Heart right ventricle (tissue), 16 donors: ENCODE data around the gene SYCE1L. TPM values are rescaled to one million over a fixed set of nuclear protein-coding genes. Genes with fewer than 3 reads are reported as not detected.

Source experiments
- ATAC-seq, 8 donors: fragments of 200-7000 bp; cut with Tn5 transposase; one replicate each; pipeline ENCODE4 v1.9.1; 2020; ENCODE audit warnings: mild to moderate bottlenecking in 8 of 8, moderate library complexity in 8 of 8, moderate number of reproducible peaks in 1 of 8
- DNase-seq, 2 donors: peaks; one replicate each; pipeline ENCODE4 v3.0.0-alpha.2; 2020
- H3K27ac ChIP-seq, 10 donors: fragments of 200-600 bp; sonication (generic) in 2 of 10; one replicate each; pipeline versions ENCODE4 v1.5.0 to v1.8.0; 2020 to 2022; ENCODE audit warnings: mild to moderate bottlenecking in 3 of 10
- H3K27me3 ChIP-seq, 7 donors: fragments of 200-600 bp; one replicate each; pipeline ENCODE4 v1.8.0; 2021 to 2022; ENCODE audit warnings: mild to moderate bottlenecking in 2 of 7
- H3K36me3 ChIP-seq, 9 donors: fragments of 200-600 bp; sonication (generic) in 1 of 9; one replicate each; pipeline versions ENCODE4 v1.5.0 to v1.8.0; 2020 to 2022; ENCODE audit warnings: mild to moderate bottlenecking in 2 of 9
- H3K4me1 ChIP-seq, 9 donors: fragments of 200-600 bp; sonication (generic) in 1 of 9; one replicate each; pipeline versions ENCODE4 v1.5.0 to v1.8.0; 2020 to 2022; ENCODE audit warnings: mild to moderate bottlenecking in 4 of 9
- H3K4me3 ChIP-seq, 10 donors: fragments of 200-600 bp; sonication (generic) in 2 of 10; one replicate each; pipeline versions ENCODE4 v1.5.0 to v1.8.0; 2020 to 2022; ENCODE audit warnings: mild to moderate bottlenecking in 7 of 10, moderate library complexity in 2 of 10
- H3K9me3 ChIP-seq, 11 donors: fragments of 200-600 bp in 10 of 11; sonication (generic) in 2 of 11; one replicate each; pipeline versions ENCODE4 v1.5.0 to v1.8.0; 2013 to 2022; ENCODE audit warnings: mild to moderate bottlenecking in 2 of 11, control low read depth in 1 of 11, moderate library complexity in 1 of 11
- WGBS, 2 donors: extraction: QIAGEN DNeasy Blood & Tissue Kit; methylation state at CpG; one replicate each; pipeline ENCODE4 v1.1.7; 2013; ENCODE audit warnings: inconsistent platforms in 1 of 2; 5-methylcytosine and 5-hydroxymethylcytosine counted together
- intact Hi-C, 10 donors: fragments of 100-400 bp; cut with DNase I; formaldehyde crosslinking; loops; one replicate each; pipeline versions ENCODE4 v1.11.1 to v1.14.2; 2022
- polyA plus RNA-seq, 2 donors: library from polyadenylated mRNA; stranded (reverse); fragments of 200-250 nt; gene quantifications; one replicate each; pipeline ENCODE4 v1.2.3, GENCODE V29; 2013
- total RNA-seq, 10 donors: library from RNA; stranded (reverse); fragmentation: NEBNext Ultra II Directional in 3 of 10; extraction: Animal tissue kit (Norgen Biotek cat#: 25700) in 3 of 10; gene quantifications; one replicate each; pipeline versions ENCODE4 v1.2.1 to v1.2.4, GENCODE V29; 2021 to 2023
- TF ChIP-seq, protein P1 (sequence below), 9 donors: fragments of 200-600 bp; sonication (generic) in 2 of 9; IDR thresholded peaks; one replicate each; pipeline versions ENCODE4 v1.5.0 to v1.8.0; 2021 to 2022; ENCODE audit warnings: antibody characterized with exemption in 9 of 9, mild to moderate bottlenecking in 5 of 9, moderate library complexity in 1 of 9
- donor health status: Arrhythmogenic right ventricular cardiomyopathy.
- donor health status: ischemic (EF 13 %, LVEDD 7.1; RV severe dilation, severe dysfunction).
- donor health status: healthy with polysubstance abuse.
- donor health status: DM: no; HTN: yes; CAD: no.
- donor health status: DM: no; HTN: no; CAD: no.
- donor health status: ischemic (EF 25% LVEDD 6.9; RV normal size, moderate dysfunction).
- donor health status: ischemic (EF 25% LVEDD 5.7; RV mildly dilated, moderate dysfunction).
- donor health status: healthy.
- donor health status: DM: yes; HTN: yes; CAD: no.
- donor health status: Ischemic cardiomyopathy.
- donor health status: ischemic (EF 35%, LVEDD 5.7; RV mildly dilated, moderate dysfunction).
- donor health status: nonischemic (EF 11% LVEDD 7.7; RV severe dilation, severe dysfunction).
- donor health status: DM: yes; HTN: yes; CAD: no.
- donor health status: PGD.
- donor health status: ischemic (EF 29% LVEDD 5.4; RV normal size, mild dysfunction).
- donor health status: nonischemic (EF 23%, LVEDD 6.1; RV moderate dilation, normal function).

The SYCE1L gene
- total and polyA plus RNA-seq, 12 donors, result 0.81 to 2.7 (median 0.99) TPM; not detected in 2

DNA sequence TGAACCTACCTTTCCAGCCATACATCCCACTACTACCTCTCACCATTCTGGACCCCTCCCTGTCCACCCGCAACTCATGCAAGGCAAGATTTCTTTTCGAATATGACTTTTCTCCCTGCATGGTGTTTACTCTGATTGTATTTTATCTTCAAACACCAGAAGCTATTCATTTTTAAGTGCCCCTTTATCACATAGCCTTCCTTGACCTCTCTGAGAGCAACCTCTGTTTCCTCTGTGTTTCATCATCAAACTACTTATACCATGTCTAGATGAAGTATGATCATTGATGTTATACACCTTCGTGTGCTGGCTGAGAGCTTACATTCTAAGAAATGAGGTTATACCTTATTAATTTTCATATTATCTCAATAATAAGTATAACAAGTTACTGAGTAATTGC is 31.8 kb downstream of the SYCE1L start:
- Histone ChIP-seq H3K4me3 (no peak overlapping the region), H3K36me3 (no peaks in the 10 kb centered on the region), H3K4me1 (peaks cover 0 to under 1% (median 0%) of the 10 kb centered on the region in 9 donors), H3K27me3 (peaks cover 0 to 13% (median 11%) of the 10 kb centered on the region in 7 donors), H3K27ac (no peak overlapping the region), H3K9me3 (no peaks in the 10 kb centered on the region)
- intact Hi-C loops, result loop anchor here in 4 of 10 donors (10.0 kb wide), 5 partner anchors 424 to 864 kb away; partner anchors contain the start of gene WWOX (in 2 of the 4)
- no peak for DNase-seq
- WGBS, 2 donors, result 63 to 77% methylated on average over 3 of the region's 3 CpGs
- TF ChIP-seq, protein P1, sequence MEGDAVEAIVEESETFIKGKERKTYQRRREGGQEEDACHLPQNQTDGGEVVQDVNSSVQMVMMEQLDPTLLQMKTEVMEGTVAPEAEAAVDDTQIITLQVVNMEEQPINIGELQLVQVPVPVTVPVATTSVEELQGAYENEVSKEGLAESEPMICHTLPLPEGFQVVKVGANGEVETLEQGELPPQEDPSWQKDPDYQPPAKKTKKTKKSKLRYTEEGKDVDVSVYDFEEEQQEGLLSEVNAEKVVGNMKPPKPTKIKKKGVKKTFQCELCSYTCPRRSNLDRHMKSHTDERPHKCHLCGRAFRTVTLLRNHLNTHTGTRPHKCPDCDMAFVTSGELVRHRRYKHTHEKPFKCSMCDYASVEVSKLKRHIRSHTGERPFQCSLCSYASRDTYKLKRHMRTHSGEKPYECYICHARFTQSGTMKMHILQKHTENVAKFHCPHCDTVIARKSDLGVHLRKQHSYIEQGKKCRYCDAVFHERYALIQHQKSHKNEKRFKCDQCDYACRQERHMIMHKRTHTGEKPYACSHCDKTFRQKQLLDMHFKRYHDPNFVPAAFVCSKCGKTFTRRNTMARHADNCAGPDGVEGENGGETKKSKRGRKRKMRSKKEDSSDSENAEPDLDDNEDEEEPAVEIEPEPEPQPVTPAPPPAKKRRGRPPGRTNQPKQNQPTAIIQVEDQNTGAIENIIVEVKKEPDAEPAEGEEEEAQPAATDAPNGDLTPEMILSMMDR (IDR thresholded peaks at IDR 0.05), result no peak
- ATAC-seq, result no peak

DNA sequence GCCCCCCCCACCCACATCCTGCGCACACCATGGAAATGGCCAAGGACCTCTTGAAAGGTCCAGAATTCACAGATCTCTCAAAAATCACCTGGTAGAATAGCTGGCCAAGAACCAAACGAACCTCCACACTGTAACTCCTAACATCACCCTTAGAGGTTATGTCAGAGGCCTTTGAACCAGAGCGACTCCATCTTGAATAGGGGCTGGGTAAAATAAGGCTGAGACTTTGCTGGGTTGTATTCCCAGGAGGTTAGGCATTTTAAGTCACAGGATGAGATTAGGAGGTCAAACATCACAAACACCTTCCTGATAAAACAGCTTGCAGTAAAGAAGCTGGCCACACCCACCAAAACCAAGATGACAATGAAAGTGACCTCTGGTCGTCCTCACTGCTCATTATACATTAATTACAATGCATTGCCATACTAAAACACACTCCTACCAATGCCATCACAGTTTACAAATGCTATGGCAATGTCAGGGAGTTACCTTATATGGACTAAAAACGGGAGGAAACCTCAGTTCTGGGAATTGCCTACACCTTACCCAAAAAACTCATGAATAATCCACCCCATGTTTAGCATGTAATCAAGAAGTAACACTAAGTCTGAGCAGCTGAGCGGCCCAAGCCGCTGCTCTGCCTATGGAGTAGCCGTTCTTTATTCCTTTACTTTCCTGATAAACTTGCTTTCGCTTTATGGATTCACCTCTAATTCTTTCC is 34.8 kb downstream of the SYCE1L start:
- H3K27ac ChIP-seq, result no peak overlapping the region
- 73 to 76% methylated on average over 9 of the region's 9 CpGs for WGBS, 2 donors
- peaks cover 0 to 12% (median 9%) of the 10 kb centered on the region in 7 donors for H3K27me3 ChIP-seq
- no peaks in the 10 kb centered on the region for H3K9me3 ChIP-seq
- ATAC-seq (no peak), DNase-seq (no peak)
- TF ChIP-seq, protein P1 (IDR thresholded peaks at IDR 0.05), result no peak
- H3K4me3 ChIP-seq, result no peak overlapping the region
- no peaks in the 10 kb centered on the region for H3K36me3 ChIP-seq
- H3K4me1 ChIP-seq, result peaks cover 0 to 4% (median 0%) of the 10 kb centered on the region in 9 donors
- intact Hi-C loops, result loop anchor here in 5 of 10 donors (2.0 to 10.0 kb wide), 6 partner anchors 351 to 861 kb away; partner anchors contain the start of gene WWOX (in 2 of the 5)

DNA sequence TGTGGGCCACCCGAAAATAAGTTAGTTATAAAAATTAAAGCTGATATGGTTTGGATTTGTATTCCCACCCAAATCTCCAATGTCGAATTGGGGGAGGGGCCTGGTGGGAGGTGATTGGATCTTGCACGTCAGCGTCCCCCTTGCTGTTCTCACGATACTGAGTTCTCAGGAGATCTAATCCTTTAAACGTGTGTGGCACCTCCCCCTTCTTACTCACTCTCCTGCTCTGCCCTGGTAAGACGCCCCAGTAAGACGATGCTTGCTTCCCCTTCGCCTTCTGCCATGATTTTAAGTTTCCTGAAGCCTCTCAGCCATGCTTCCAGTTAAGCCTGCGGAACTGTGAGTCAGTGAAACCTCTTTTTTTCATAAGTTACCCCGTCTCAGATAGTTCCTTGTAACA is 35.4 kb downstream of the SYCE1L start:
- Histone ChIP-seq H3K9me3 (no peaks in the 10 kb centered on the region), H3K27ac (no peak overlapping the region), H3K4me1 (peaks cover 0 to 4% (median 0%) of the 10 kb centered on the region in 9 donors), H3K36me3 (no peaks in the 10 kb centered on the region), H3K4me3 (no peak overlapping the region), H3K27me3 (peaks cover 0 to 12% (median 9%) of the 10 kb centered on the region in 7 donors)
- intact Hi-C loops, result loop anchor here in 6 of 10 donors (2.0 to 10.0 kb wide), 8 partner anchors 348 to 860 kb away; partner anchors contain the start of gene WWOX (in 2 of the 6)
- TF ChIP-seq, protein P1 (IDR thresholded peaks at IDR 0.05), result no peak
- DNase-seq (no peak), ATAC-seq (no peak)
- WGBS, 2 donors, result 39 to 43% methylated on average over 11 of the region's 11 CpGs

DNA sequence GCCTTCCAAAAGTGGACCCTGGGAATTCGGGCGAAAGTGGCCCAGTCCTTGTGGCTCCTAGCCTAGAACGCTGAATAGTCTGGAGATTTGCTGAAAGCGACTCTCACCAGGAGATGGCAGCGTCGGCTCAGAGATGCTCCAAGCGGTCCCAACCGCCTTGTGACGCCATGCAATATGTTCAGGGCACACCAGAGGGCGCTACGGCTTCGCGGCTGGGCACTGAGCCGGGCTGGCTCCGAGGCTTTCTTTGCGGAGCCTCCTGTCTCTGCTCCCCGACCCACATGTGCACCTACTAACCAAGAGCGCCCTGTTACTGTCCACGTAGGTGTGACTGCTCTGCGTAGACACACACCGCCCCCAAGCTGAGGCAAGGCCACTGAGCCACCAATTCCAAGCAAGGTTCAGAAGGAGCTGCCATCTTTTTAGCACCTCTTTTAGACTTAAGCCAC is 36.9 kb downstream of the SYCE1L start:
- intact Hi-C loops, result loop anchor here (1.0 to 10.0 kb wide), 11 partner anchors 346 to 859 kb away; partner anchors contain the start of gene WWOX (in 2 of the 10)
- H3K36me3 ChIP-seq, result no peaks in the 10 kb centered on the region
- ATAC-seq, result peak; percentile 93 to 98 (median 98)
- peak; percentile 84 to 85 for DNase-seq
- H3K4me1 ChIP-seq, result peaks cover 0 to 4% (median 0%) of the 10 kb centered on the region in 9 donors
- H3K4me3 ChIP-seq, result peak overlapping the region in 1 of 10 donors; percentile 14
- H3K9me3 ChIP-seq, result no peaks in the 10 kb centered on the region
- no peak overlapping the region for H3K27ac ChIP-seq
- TF ChIP-seq, protein P1 (IDR thresholded peaks at IDR 0.05), result peak in 8 of 9 donors; percentile 97 to 100 (median 99)
- 1% methylated on average over 21 of the region's 21 CpGs for WGBS, 2 donors
- H3K27me3 ChIP-seq, result peaks cover 0 to 12% (median 9%) of the 10 kb centered on the region in 7 donors
